Testis (tissue), 2 donors: Measurements from ENCODE around the gene VAT1.

Experiments used
- POLR2A ChIP-seq: fragments of 450-650 bp; IDR thresholded peaks from one replicate; pipeline ENCODE4 v1.6.1; 2017; ENCODE audit warnings: antibody characterized with exemption, mild to moderate bottlenecking, moderate library complexity
- TF ChIP-seq, protein P1 (sequence below), 3 experiments: fragments of 450-650 bp in 2 of 3; fragments of 200-600 bp in 1 of 3; sonication (generic) in 1 of 3; IDR thresholded peaks; one replicate each; pipeline ENCODE4 v1.5.1; 2016 to 2019; ENCODE audit warnings: antibody characterized with exemption in 3 of 3, mild to moderate bottlenecking in 2 of 3, moderate library complexity in 1 of 3

GRCh38 chr17:43018932-43019331 lies 3.3 kb downstream of the VAT1 start:
- TF ChIP-seq, protein P1, sequence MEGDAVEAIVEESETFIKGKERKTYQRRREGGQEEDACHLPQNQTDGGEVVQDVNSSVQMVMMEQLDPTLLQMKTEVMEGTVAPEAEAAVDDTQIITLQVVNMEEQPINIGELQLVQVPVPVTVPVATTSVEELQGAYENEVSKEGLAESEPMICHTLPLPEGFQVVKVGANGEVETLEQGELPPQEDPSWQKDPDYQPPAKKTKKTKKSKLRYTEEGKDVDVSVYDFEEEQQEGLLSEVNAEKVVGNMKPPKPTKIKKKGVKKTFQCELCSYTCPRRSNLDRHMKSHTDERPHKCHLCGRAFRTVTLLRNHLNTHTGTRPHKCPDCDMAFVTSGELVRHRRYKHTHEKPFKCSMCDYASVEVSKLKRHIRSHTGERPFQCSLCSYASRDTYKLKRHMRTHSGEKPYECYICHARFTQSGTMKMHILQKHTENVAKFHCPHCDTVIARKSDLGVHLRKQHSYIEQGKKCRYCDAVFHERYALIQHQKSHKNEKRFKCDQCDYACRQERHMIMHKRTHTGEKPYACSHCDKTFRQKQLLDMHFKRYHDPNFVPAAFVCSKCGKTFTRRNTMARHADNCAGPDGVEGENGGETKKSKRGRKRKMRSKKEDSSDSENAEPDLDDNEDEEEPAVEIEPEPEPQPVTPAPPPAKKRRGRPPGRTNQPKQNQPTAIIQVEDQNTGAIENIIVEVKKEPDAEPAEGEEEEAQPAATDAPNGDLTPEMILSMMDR (IDR thresholded peaks at IDR 0.05) = no peak
- TF ChIP-seq POLR2A = no peak
